NCI-H460 (cell line): ENCODE data around the gene RNF150. TPM values are rescaled to one million over a fixed set of nuclear protein-coding genes. Genes with fewer than 3 reads are reported as not detected.
"Not testable (repeated sequence)": the region's sequence is repeated elsewhere in the genome, so short reads cannot be mapped to it uniquely, and the experiment has no call there.

Experiments used
- DNase-seq: peaks from one replicate; pipeline ENCODE4 v3.0.0-alpha.2; 2016; ENCODE audit warnings: low read depth; ENCODE audit errors: extremely low read depth
- total RNA-seq: library from RNA; depleted of rRNA; stranded (reverse); fragments of >200 nt; shearing (Covaris generic); gene quantifications from 2 replicates; pipeline ENCODE4 v1.2.3, GENCODE V29; 2014; rRNA removed

The RNF150 gene
- total RNA-seq, 1 experiment from 2014 or later: 0.40 TPM

DNA sequence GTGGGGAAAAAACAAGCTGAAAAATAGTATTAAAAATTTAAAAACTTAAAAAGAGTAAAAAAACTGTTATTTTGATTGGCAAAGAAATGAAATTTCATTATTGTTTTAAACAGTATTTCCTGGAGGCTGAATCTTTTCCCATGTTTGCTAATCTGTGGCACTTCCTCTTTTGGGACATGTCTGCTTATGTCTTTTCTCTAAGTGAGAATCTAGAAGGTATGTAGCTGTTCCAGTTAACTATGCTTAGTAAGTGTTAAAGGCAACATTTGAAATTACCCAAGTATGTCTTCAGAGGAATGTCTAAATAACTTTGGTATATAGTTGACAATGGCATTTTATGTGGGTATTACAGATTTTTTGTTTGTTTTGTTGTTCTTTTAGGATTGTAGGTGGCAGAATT, 295.5 kb downstream of the RNF150 start:
- no peak for DNase-seq

DNA sequence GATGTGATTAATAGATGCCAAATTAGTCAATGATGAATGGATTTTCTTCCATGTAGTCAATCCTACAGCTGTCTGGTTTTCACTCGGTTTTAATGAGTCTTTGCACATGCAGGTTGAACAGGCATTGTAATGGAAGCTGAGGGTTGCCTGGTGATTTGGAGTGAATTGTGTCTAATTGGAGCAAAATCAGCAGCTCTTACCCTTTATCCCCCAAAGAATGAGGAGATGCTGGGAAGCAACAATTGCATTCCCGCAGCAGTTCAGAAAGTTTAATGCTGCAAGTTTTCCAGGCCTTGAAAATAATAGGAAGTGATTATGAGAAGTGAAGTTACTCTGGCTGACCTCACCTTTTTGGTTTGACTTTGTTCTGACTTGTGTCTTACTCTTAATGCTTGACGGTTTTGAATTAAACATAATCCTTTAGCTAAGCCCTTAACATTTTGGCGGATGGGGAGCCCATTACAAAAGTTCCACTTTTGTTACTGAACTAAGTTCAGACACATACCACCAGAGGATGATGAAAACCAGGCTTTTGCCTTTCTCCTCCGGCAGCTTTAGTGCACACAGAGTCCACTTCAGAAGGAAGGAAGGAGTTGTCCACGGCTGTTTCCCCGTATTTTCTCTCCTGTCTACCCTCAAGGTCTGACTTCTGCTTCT, 298.3 kb downstream of the RNF150 start:
- DNase-seq: no peak

DNA sequence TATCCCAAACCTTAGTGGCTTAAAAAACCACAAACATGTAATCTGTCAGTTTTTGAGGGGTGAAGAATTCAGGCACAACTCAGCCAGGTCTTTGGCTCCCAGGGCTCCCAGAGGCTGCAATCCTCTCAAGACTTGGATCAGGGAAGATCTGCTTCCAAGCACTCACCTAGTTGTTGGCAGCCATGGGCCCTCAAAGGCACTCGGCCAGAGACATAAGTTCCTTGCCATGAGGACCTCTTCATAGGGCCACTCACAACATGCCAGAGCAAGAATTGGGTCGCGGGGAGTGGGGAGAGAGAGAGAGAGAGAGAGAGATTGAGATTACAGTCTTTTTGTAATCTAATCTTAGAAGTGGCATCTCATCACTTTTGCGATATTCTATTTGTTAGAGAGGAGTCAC, 300.0 kb downstream of the RNF150 start:
- no peak for DNase-seq

DNA sequence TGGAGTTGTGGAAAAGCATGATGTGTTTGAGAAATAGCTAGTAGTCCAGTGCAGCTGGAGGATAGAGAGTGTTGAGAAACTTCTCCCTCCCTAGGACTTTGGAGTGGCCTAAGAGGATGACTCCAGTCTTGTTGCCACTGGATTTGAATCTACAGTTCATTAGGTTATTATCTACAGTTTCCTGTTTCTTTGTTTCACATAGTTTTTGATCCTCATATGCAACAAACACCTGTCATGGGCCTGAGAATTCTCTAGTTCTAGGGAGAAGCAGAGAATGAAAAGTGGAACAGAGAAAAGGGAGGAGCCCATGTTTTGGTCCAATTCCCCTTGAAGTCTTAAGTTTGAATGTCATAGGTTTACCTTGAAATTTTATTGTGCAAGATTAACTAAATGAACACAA, 303.4 kb downstream of the RNF150 start:
- no peak for DNase-seq

DNA sequence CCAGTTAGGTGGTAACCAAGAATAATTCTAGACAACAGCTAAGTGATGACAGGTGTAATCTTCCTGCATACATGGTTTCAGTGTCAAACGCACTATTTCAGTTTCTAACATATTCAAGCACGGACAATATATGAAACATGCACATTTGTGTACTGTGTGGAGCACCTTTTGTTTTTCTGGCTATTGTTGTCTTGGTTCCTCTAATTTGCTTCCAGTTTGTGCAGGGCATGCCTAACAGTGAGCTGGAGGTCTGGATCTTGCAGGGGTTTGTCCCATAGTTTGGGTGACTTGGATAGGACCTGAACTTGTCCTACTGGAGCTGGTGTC, 306.6 kb downstream of the RNF150 start:
- DNase-seq: no peak

DNA sequence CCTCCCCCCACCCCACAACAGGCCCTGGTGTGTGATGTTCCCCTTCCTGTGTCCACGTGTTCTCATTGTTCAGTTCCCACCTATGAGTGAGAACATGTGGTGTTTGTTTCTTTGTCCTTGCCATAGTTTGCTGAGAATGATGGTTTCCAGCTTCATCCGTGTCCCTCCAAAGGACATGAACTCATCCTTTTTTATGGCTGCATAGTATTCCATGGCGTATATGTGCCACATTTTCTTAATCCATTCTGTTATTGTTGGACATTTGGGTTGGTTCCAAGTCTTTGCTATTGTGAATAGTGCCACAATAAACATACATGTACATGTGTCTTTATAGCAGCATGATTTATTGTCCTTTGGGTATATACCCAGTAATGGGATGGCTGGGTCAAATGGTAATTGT, 312.7 kb downstream of the RNF150 start:
- not testable (repeated sequence) for DNase-seq

DNA sequence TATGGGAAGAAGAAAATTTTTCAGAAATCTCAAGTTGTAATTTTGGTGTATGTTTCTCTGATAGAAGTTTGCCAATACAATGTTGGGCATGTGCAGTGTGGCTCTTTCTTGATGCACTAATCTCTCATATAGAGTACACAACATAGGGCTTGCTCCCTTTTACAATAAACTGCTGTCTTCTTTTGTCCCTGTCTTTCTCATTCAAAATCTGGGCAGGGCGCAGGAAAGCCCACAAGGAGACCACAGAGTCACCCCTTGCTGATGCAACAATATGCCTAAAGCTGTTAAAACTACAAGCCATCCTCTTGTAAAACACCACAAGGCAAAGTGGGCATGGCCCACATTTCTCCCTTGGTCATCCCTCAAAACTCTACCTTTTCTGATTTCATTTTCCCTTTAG, 313.7 kb downstream of the RNF150 start:
- no peak for DNase-seq

DNA sequence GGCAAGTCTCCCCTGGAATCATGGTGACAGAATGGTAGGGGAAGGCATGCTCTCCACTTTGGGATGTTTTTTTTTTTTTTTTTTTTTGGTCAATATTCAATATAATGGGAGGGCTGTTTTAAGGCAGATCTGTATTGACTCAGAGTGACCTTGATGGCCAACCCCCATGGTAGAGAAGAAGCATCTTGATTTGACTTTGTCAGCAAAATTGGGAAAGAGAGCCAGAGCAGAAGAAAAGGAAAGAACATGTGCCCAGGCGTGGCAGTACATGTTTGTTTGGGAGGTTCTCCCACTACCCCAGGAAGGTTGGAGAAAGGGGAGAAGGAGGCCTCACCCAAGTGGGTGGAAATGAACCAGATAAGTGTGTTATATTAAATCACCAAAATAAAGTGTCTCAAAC, 314.8 kb downstream of the RNF150 start:
- DNase-seq: no peak

DNA sequence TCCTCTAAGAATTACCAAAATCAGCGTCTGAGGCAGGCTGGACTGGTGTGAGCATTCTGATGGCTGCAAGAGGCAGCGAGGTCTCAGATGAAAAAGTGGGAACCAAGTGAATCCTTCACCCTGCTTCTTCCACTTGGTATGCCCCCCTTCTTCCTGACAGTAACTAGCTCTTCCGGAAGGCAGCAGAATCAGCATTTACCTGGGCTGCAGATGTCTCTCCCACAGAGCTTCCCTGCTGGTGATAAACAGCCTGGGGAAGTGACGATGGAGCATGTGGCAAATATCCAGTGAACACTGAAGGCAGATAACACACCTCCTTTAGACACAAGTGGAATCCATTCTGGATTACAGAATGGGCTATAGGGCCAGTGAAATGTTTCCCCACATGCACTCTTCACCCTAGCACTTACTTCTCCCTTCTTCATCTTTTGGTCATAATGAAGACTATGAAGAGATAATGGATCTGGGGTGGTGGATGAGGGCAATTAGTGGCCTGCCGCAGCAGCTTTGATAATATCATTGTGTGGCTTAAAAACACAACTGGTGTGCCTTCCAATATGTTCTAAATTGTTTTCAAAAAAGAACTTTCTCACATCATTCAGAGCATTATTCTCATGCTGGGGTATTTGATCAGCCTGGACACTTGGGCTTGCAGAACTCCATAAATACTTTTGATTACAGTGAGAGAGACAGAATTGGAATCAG, 316.3 kb downstream of the RNF150 start:
- DNase-seq: no peak

DNA sequence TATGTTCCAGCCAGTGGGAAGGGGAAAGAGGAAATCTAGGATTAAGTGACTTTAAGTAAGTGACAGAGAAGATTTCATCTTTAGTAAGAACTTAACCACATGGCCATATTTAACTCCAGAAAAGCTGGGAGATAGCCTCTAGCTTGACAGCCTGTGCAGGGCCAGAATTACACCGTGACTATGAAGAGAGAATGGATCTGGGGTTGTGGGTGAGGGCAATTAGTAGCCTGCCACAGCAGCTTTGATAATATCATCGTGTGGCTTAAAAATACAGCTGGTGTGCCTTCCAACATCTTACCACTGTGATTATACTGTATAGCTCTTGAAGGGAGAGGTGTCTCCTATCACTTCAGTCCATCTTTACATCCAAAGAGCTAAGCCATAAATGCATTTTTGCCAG, 319.5 kb downstream of the RNF150 start:
- no peak for DNase-seq

DNA sequence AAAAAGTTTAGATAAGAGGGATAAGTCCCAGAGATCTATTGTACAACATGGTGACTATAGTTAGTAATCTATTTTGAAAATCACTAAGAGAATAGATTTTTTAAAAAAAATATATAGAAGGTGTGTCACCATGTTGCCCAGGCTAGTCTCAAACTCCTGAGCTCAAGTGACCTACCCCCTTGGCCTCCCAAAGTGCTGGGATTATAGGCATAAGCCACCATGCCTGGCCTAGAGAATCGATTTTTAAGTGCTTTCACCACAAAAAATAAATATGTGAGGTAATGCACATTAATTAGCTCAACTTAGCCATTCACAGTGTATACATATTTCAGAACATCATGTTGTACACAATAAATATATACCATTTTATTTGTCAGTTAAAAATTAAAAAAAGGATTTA, 320.4 kb downstream of the RNF150 start:
- no peak for DNase-seq

DNA sequence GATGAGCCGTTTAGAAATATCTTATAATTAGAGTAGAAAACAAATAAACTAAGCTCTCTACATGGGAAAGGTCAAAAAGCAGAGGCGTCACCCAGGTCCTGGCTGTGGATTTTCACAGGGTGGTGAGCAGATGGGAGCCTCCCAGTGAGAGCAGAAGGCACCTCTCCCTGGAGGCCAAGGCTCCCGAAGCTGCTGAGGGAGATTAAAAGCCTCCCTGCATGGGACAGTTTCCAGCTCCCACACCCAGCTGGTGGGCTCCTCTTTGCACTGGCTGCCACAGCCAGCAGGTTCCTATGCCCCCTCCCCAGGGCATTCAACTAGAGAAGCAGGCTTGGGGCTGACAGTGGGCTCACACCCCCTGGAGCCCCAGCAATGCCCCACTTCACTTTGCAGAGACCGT, 321.8 kb downstream of the RNF150 start:
- no peak for DNase-seq

DNA sequence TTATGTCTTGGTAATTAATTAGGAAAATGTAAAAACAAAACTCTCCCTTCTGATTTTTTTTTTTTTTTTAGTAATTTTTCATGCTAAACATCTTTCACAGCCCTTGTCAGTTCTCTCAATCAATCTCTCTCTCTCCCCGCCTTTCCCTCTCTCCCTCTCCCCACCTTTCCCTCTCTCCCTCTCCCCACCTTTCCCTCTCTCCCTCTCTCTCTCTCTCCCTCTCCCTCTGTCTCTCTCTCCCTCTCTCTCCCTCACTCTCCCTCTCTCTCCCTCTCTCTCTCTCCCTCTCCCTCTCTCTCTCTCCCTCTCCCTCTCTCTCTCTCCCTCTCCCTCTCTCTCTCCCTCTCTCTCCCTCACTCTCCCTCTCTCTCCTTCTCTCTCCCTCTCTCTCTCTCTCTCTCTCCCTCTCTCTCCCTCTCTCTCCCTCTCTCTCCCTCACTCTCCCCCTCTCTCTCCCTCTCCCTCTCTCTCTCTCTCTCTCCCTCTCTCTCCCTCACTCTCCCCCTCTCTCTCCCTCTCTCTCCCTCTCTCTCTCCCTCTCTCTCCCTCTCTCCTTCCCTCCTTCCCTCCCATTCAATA, 322.6 kb downstream of the RNF150 start:
- not testable (repeated sequence) for DNase-seq

Other genes with a start within 250 kb of the RNF150 start
- gene ZNF330, start 87.4 kb upstream of the RNF150 start, total RNA-seq: 33.0 and 36.0 TPM in 2 replicates